Measurements from ENCODE around the gene PLEKHH1.

GRCh38 chr14:67538501-67538900, 5.4 kb downstream of the PLEKHH1 start:
- TF ChIP-seq POLR2A (IDR thresholded peaks at IDR 0.05) (no peak), CTCF (IDR thresholded peaks at IDR 0.05) (no peak), POLR2AphosphoS5 (IDR thresholded peaks at IDR 0.05) (no peak)
